Measurements from ENCODE around the gene ERAP2.

GRCh38 chr5:96909435-96909834 is 33.1 kb downstream of the ERAP2 start:
- no peak for TF ChIP-seq CTCF (conservative IDR thresholded peaks at IDR 0.05; ENCODE audit: low read length)
- TF ChIP-seq EZH2phosphoT487 (IDR thresholded peaks at IDR 0.05; ENCODE audit: borderline replicate concordance, low read depth, low read length), result no peak
